ENCODE measurements around the gene IGFBP2. TPM values are rescaled to one million over a fixed set of nuclear protein-coding genes. Genes with fewer than 3 reads are reported as not detected.

IGFBP2 gene
- total RNA-seq, 1 donor from 2014 or later: 192 TPM

- ATAC-seq: no peak
Measured at GRCh38 chr2:216637472-216637871, 4.3 kb downstream of the IGFBP2 start.

GRCh38 chr2:216643986-216644659 lies 10.9 kb downstream of the IGFBP2 start:
- peak; percentile 37 for ATAC-seq

GRCh38 chr2:216644842-216645635 lies 11.8 kb downstream of the IGFBP2 start:
- ATAC-seq: peak; percentile 18

GRCh38 chr2:216645636-216645950 lies 12.4 kb downstream of the IGFBP2 start:
- no peak for ATAC-seq

- ATAC-seq: no peak
Measured at GRCh38 chr2:216646116-216646515, 12.9 kb downstream of the IGFBP2 start.

GRCh38 chr2:216648105-216648504 lies 14.9 kb downstream of the IGFBP2 start:
- no peak for ATAC-seq

- ATAC-seq: no peak
Measured at GRCh38 chr2:216649574-216649973, 16.4 kb downstream of the IGFBP2 start.

- no peak for ATAC-seq
Measured at GRCh38 chr2:216650626-216651257, 17.5 kb downstream of the IGFBP2 start.

- peak; percentile 27 for ATAC-seq
Measured at GRCh38 chr2:216651351-216651881, 18.2 kb downstream of the IGFBP2 start.

- ATAC-seq: no peak
Measured at GRCh38 chr2:216652566-216652965, 19.3 kb downstream of the IGFBP2 start.

- no peak for ATAC-seq
Measured at GRCh38 chr2:216653093-216653799, 20.0 kb downstream of the IGFBP2 start.

GRCh38 chr2:216653931-216654365 lies 20.7 kb downstream of the IGFBP2 start:
- ATAC-seq: no peak

GRCh38 chr2:216654528-216655052 lies 21.4 kb downstream of the IGFBP2 start:
- ATAC-seq: no peak

GRCh38 chr2:216657086-216657855 lies 24.1 kb downstream of the IGFBP2 start:
- peak; percentile 34 for ATAC-seq

GRCh38 chr2:216657980-216658379 lies 24.8 kb downstream of the IGFBP2 start:
- no peak for ATAC-seq

- ATAC-seq: peak; percentile 44
Measured at GRCh38 chr2:216658757-216659156, 25.5 kb downstream of the IGFBP2 start.

GRCh38 chr2:216659276-216659675 lies 26.1 kb downstream of the IGFBP2 start:
- peak; percentile 86 for ATAC-seq

- no peak for ATAC-seq
Measured at GRCh38 chr2:216660496-216660895, 27.3 kb downstream of the IGFBP2 start.

GRCh38 chr2:216661051-216661450 lies 27.8 kb downstream of the IGFBP2 start:
- no peak for ATAC-seq

GRCh38 chr2:216661639-216662375 lies 28.6 kb downstream of the IGFBP2 start:
- ATAC-seq: no peak

GRCh38 chr2:216663106-216663505 lies 29.9 kb downstream of the IGFBP2 start:
- no peak for ATAC-seq

Measured in esophagus mucosa (tissue), 1 donor.